BLaER1 treated with 17β-estradiol and CSF1 and Interleukin-3, amounts not matched to agents 10 nM and 100 nM (cell line): ENCODE data around the gene PPIE.

Source experiments
- H3K27ac ChIP-seq, 11 experiments: shearing (Covaris generic); formaldehyde crosslinking; 2 replicates each; pipeline ENCODE4 v1.8.1; 2022
- H3K27me3 ChIP-seq, 11 experiments: shearing (Covaris generic); formaldehyde crosslinking; 2 replicates each; pipeline ENCODE4 v1.8.1; 2022
- H3K36me3 ChIP-seq, 11 experiments: shearing (Covaris generic); formaldehyde crosslinking; 2 replicates each; pipeline ENCODE4 v1.8.1; 2022
- H3K4me1 ChIP-seq, 10 experiments: shearing (Covaris generic); formaldehyde crosslinking; 2 replicates each; pipeline ENCODE4 v1.8.1; 2022
- H3K4me2 ChIP-seq, 11 experiments: shearing (Covaris generic); formaldehyde crosslinking; 2 replicates each; pipeline ENCODE4 v1.8.1; 2022
- H3K4me3 ChIP-seq, 10 experiments: shearing (Covaris generic); formaldehyde crosslinking; 2 replicates each; pipeline ENCODE4 v1.8.1; 2022
- H3K9ac ChIP-seq, 11 experiments: shearing (Covaris generic); formaldehyde crosslinking; 2 replicates each; pipeline ENCODE4 v1.8.1; 2022
- H3K9me3 ChIP-seq, 11 experiments: shearing (Covaris generic); formaldehyde crosslinking; replicated peaks in 1 of 11; 2 replicates each; pipeline ENCODE4 v1.8.1; 2022
- H4K20me1 ChIP-seq, 11 experiments: shearing (Covaris generic); formaldehyde crosslinking; 2 replicates each; pipeline ENCODE4 v1.8.1; 2022
- Cebpa-rat ChIP-seq, 11 experiments: shearing (Covaris generic); IDR thresholded peaks; 2 replicates each; pipeline ENCODE4 v1.8.1; 2022

Gene PPIE

DNA sequence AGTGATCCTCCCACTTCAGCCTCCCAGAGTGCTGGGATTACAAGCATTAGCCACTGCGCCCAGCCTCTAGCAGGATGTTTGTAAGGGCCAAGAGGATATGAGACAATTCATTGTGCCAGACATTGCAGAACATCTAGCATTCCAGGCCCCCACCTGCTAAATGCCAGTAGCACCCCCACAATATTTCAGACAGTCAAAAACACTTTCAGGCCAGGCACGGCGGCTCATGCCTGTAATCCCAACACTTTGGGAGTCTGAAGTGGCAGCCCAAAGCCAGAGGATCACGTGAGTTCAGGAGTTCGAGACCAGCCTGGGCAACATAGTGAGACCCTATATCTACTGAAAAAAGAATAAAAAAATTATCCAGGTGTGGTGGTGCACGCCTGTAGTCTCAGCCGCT, 12.9 kb downstream of the PPIE start:
- H3K4me3 ChIP-seq, result no peak overlapping the region
- TF ChIP-seq Cebpa-rat (IDR thresholded peaks at IDR 0.05), result no peak
- H3K4me2 ChIP-seq, result peak overlapping the region in 4 of 11 experiments; percentile 85 to 96 (median 92); a peak in 4 of 22 replicates
- H3K27me3 ChIP-seq, result no peaks in the 10 kb centered on the region
- H3K27ac ChIP-seq, result no peak overlapping the region
- H3K36me3 ChIP-seq, result peaks cover 84 to 100% (median 96%) of the 10 kb centered on the region in 11 experiments
- H4K20me1 ChIP-seq, result peaks cover 0 to 13% (median 0%) of the 10 kb centered on the region in 11 experiments; a peak in 3 of 22 replicates
- peaks cover 28 to 49% (median 40%) of the 10 kb centered on the region in 10 experiments for H3K4me1 ChIP-seq
- no peaks in the 10 kb centered on the region for H3K9me3 ChIP-seq
- no peak overlapping the region for H3K9ac ChIP-seq

DNA sequence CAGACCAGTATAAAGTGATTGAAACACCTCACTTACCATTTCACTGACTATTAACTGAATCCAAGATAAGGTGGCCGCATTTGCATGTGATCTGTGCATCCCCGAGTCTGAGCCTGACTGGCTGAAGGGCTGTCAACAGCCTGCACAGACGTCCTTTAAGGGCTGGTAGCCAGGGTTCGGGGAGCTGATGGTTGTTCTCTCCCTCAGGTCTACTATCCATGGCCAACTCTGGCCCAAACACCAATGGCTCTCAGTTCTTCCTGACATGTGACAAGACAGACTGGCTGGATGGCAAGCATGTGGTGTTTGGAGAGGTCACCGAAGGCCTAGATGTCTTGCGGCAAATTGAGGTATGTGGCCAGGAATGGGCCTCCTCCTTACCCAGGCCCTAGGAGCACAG, 14.0 kb downstream of the PPIE start:
- no peak for TF ChIP-seq Cebpa-rat (IDR thresholded peaks at IDR 0.05)
- Histone ChIP-seq H3K4me1 (peaks cover 28 to 49% (median 40%) of the 10 kb centered on the region in 10 experiments), H4K20me1 (peaks cover 0 to 13% (median 0%) of the 10 kb centered on the region in 11 experiments; a peak in 3 of 22 replicates), H3K9ac (peak overlapping the region in 10 of 11 experiments; percentile 13 to 66 (median 30); a peak in 13 of 22 replicates), H3K27me3 (no peaks in the 10 kb centered on the region), H3K9me3 (no peaks in the 10 kb centered on the region), H3K4me2 (peak overlapping the region; percentile 70 to 96 (median 80)), H3K27ac (peak overlapping the region in 10 of 11 experiments; percentile 39 to 70 (median 53); a peak in 19 of 22 replicates), H3K36me3 (peaks cover 82 to 100% (median 95%) of the 10 kb centered on the region in 11 experiments), H3K4me3 (peak overlapping the region in 1 of 10 experiments; percentile 18; a peak in 2 of 20 replicates)

DNA sequence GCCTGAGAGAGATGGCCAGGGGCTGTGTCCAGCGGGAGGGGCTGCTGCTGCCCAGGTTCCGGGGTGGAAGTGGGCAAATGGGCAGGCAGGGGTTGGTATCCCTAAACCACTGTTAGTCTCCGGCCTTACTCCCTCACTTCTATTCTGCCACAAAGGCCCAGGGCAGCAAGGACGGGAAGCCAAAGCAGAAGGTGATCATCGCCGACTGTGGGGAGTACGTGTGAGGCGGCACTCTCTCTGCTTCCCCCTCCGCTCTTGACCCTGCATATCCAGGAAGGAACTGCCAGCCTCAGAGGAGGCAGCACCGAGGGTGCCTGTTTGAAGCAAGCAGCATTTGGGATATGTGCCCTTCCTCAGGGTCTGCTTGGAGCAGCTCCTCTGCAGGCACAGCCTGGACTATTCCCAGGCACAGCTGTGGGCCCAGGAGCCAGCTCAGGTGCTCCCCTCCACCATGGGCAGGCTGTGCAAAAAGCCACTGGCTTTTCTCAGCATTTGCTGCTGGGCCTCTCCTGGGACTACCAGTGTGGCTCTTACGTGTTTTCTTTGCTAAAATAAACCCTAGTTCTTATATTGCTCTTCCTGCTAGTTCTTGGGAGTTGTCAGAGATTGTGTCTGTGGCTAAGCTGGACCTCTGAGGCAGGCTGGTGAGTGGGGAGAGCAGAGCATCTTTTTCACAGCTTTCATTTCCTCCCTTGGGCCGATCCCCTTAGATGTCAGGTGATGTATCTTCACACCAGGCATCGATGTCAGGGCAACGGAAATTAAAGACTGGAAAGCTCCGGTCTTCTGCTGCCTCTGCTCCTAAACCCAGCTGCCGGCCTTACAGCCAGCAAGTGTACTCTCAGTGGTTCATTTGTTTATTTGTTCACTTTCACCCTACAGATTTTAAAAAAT, 14.7 kb downstream of the PPIE start:
- Histone ChIP-seq H3K4me1 (peaks cover 28 to 49% (median 40%) of the 10 kb centered on the region in 10 experiments), H3K9me3 (no peaks in the 10 kb centered on the region), H3K9ac (peak overlapping the region in 10 of 11 experiments; percentile 13 to 66 (median 30); a peak in 14 of 22 replicates), H3K4me2 (peak overlapping the region; percentile 70 to 96 (median 80)), H3K27ac (peak overlapping the region in 10 of 11 experiments; percentile 39 to 70 (median 53); a peak in 19 of 22 replicates), H3K27me3 (no peaks in the 10 kb centered on the region), H4K20me1 (peaks cover 0 to 13% (median 0%) of the 10 kb centered on the region in 11 experiments; a peak in 3 of 22 replicates), H3K36me3 (peaks cover 82 to 100% (median 95%) of the 10 kb centered on the region in 11 experiments), H3K4me3 (peak overlapping the region in 2 of 10 experiments; percentile 18 to 42; a peak in 3 of 20 replicates)
- no peak for TF ChIP-seq Cebpa-rat (IDR thresholded peaks at IDR 0.05)

DNA sequence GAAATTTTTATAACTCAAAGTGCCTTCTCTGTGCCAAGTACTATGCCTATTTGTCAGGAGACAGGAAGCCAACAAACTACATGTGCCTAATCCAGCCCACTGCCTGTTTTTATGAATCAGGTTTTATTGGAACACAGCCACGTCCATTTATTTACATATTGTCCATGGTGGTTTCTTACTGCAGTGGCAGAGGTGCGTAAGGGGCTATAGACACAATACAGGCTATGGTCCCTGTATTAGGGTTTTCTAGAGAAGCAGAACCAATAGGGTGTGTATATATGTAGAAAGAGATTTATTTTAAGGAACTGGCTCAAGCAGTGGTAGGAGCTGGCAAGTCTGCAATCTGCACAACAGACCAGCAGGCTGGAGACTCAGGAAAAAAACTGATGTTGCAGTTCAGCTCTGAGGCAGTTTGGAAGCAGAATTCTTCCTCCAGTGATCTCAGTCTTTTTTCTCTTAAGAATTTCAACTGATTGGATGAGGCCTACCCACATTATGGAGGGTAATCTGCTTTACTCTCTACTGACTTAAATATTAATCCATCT, 15.4 kb downstream of the PPIE start:
- no peaks in the 10 kb centered on the region for H3K27me3 ChIP-seq
- no peak for TF ChIP-seq Cebpa-rat (IDR thresholded peaks at IDR 0.05)
- peak overlapping the region; percentile 70 to 96 (median 80); a peak in 21 of 22 replicates for H3K4me2 ChIP-seq
- H3K9me3 ChIP-seq, result no peaks in the 10 kb centered on the region
- peaks cover 79 to 100% (median 95%) of the 10 kb centered on the region in 11 experiments for H3K36me3 ChIP-seq
- peak overlapping the region in 10 of 11 experiments; percentile 38 to 70 (median 53); a peak in 18 of 22 replicates for H3K27ac ChIP-seq
- 0 out of 20 replicates have a peak overlapping the region, but pooled peaks of 2 of the 10 experiments have one; percentile 18 to 42 for H3K4me3 ChIP-seq
- H3K9ac ChIP-seq, result peak overlapping the region in 8 of 11 experiments; percentile 22 to 66 (median 40); a peak in 7 of 22 replicates
- H3K4me1 ChIP-seq, result peaks cover 29 to 49% (median 40%) of the 10 kb centered on the region in 10 experiments
- peaks cover 0 to 14% (median 0%) of the 10 kb centered on the region in 11 experiments; a peak in 3 of 22 replicates for H4K20me1 ChIP-seq

DNA sequence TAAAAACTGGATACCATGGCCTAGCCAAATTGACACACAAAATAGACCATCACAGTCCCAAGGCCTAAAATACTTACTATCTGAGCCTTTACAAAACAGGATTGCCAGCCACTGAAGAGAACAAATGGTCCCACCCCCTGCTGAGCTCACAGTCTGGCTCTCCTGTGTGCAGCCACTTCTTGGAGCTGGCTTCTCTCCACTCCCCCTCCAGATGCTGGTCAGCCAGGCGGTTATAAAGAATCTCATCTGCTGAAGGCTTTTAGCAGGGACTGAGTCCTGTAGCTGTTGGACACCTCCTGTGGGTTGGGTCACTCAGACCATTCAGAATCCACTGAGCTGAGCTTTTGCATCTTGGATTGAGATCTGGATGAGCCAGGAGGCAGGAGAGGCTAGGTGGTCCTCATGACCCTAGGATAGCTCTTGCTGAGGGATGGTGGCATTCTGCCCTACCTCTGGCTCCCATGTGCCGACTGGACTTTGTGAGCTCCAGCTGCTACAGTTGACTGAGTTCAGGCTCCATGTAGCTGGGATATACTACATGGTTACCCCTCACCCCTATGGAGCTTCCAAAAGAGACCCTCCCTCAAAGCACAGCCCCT, 16.3 kb downstream of the PPIE start:
- no peaks in the 10 kb centered on the region for H3K27me3 ChIP-seq
- H3K36me3 ChIP-seq, result peaks cover 78 to 100% (median 93%) of the 10 kb centered on the region in 11 experiments
- H3K9me3 ChIP-seq, result no peaks in the 10 kb centered on the region
- H3K4me1 ChIP-seq, result peaks cover 35 to 49% (median 42%) of the 10 kb centered on the region in 10 experiments
- H4K20me1 ChIP-seq, result peaks cover 0 to 18% (median 0%) of the 10 kb centered on the region in 11 experiments; a peak in 3 of 22 replicates
- 0 out of 22 replicates have a peak overlapping the region, but pooled peaks of 2 of the 11 experiments have one; percentile 2 to 22 for H3K9ac ChIP-seq
- H3K4me2 ChIP-seq, result peak overlapping the region in 8 of 11 experiments; percentile 71 to 96 (median 84); a peak in 11 of 22 replicates
- H3K4me3 ChIP-seq, result no peak overlapping the region
- no peak for TF ChIP-seq Cebpa-rat (IDR thresholded peaks at IDR 0.05)
- H3K27ac ChIP-seq, result 0 out of 22 replicates have a peak overlapping the region, but pooled peaks of 1 of the 11 experiments have one; percentile 48

DNA sequence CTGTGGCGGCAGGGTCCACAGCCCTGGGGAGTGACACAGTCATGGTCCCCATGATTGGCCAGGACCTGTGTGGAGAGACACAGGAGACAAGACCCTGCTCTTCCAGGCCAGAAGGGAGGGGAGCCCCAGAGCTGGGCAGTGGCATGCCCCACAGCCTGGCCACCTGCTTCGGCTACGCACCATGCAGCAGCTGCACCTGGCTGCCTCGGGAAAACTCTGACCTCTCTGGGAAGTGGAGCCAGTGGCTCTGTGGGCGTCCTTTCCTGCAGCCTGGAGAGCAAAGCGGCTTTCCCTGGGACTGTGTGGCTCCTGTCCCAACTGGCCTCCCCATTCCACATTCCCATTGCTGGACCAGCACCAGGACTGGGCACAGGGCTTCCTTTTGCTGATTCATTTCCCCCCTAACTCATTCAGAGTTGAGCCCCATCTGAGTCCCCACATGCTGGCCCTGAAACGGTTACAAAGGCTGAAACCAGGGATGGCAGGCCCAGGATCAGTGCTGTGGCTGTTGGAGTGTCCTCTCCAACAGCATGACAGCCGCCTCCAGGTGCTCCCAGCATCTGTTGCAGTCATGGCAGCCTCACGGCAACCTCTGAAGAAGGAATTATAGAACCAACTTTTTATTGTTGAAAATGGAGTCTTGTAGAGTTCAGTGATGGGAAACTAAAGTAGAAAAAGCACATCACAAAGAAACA, 17.4 kb downstream of the PPIE start:
- peaks cover 35 to 49% (median 42%) of the 10 kb centered on the region in 10 experiments for H3K4me1 ChIP-seq
- no peak overlapping the region for H3K9ac ChIP-seq
- H3K27ac ChIP-seq, result no peak overlapping the region
- no peak for TF ChIP-seq Cebpa-rat (IDR thresholded peaks at IDR 0.05)
- H3K27me3 ChIP-seq, result no peaks in the 10 kb centered on the region
- no peak overlapping the region for H3K4me3 ChIP-seq
- peaks cover 68 to 96% (median 84%) of the 10 kb centered on the region in 11 experiments for H3K36me3 ChIP-seq
- H3K4me2 ChIP-seq, result no peak overlapping the region
- peaks cover 0 to 18% (median 0%) of the 10 kb centered on the region in 11 experiments; a peak in 3 of 22 replicates for H4K20me1 ChIP-seq
- no peaks in the 10 kb centered on the region for H3K9me3 ChIP-seq

DNA sequence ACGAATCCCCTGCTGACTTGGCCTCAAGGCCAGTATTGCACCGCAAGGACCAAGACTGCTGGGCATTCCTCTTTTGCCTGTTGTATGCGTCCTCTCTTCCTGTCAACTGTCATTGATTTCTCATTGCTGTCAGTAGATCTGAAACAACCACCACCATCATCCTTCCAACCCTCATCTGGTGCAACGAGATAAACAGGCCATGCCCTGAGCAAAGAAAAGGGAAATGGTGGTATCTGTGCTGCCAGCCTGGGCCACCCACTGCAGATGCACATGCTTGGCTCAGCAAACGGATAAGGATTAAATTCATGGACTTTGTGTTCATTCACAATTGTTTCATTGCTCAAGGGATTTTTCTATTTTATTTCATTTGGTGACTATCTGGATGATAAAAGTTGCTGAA, 18.8 kb downstream of the PPIE start:
- no peak for TF ChIP-seq Cebpa-rat (IDR thresholded peaks at IDR 0.05)
- Histone ChIP-seq H3K9me3 (no peaks in the 10 kb centered on the region), H3K27me3 (no peaks in the 10 kb centered on the region), H3K4me1 (peaks cover 27 to 37% (median 32%) of the 10 kb centered on the region in 10 experiments), H3K27ac (no peak overlapping the region), H3K4me3 (no peak overlapping the region), H3K36me3 (peaks cover 54 to 82% (median 71%) of the 10 kb centered on the region in 11 experiments), H3K4me2 (no peak overlapping the region), H3K9ac (no peak overlapping the region), H4K20me1 (peaks cover 0 to 18% (median 0%) of the 10 kb centered on the region in 11 experiments; a peak in 3 of 22 replicates)
